T-helper 17 cell (primary cell): Measurements from ENCODE around the gene ENDOU. TPM values are rescaled to one million over a fixed set of nuclear protein-coding genes. Genes with fewer than 3 reads are reported as not detected.

Source experiments
- ATAC-seq: fragments of 150-1000 bp; cut with Tn5 transposase; 2 replicates; pipeline ENCODE4 v1.10.0; 2021; ENCODE audit warnings: mild to moderate bottlenecking, moderate library complexity
- DNase-seq, 3 donors: peaks; one replicate each; pipeline versions ENCODE4 v3.0.0 to v3.0.0-alpha.2; 2020 to 2021
- H3K9me3 ChIP-seq: one replicate; pipeline ENCODE4 v1.7.0; 2013; ENCODE audit warnings: low read length, mild to moderate bottlenecking; ENCODE audit not compliant: control insufficient read depth, poor library complexity, severe bottlenecking
- H3K27ac Mint-ChIP-seq: one replicate; pipeline ENCODE4 v1.8.0; 2022; ENCODE audit warnings: mild to moderate bottlenecking, moderate library complexity, mixed read lengths
- H3K27me3 Mint-ChIP-seq: one replicate; pipeline ENCODE4 v1.8.0; 2022; ENCODE audit warnings: mixed read lengths
- H3K36me3 Mint-ChIP-seq: one replicate; pipeline ENCODE4 v1.8.0; 2022; ENCODE audit warnings: low read depth, mixed read lengths
- H3K4me1 Mint-ChIP-seq: one replicate; pipeline ENCODE4 v1.8.0; 2022; ENCODE audit warnings: mild to moderate bottlenecking, mixed read lengths
- H3K4me3 Mint-ChIP-seq: one replicate; pipeline ENCODE4 v1.8.0; 2022; ENCODE audit warnings: mild to moderate bottlenecking, moderate library complexity, mixed read lengths
- total RNA-seq, 4 donors: library from RNA in 2 of 4; stranded (reverse) in 2 of 4; gene quantifications; one replicate each; pipeline ENCODE4 v1.2.3 and lab custom pipeline; 2022 to 2026

Gene ENDOU
- total RNA-seq, 2 donors from 2014 or later = 0.12 TPM; not detected in 1

DNA sequence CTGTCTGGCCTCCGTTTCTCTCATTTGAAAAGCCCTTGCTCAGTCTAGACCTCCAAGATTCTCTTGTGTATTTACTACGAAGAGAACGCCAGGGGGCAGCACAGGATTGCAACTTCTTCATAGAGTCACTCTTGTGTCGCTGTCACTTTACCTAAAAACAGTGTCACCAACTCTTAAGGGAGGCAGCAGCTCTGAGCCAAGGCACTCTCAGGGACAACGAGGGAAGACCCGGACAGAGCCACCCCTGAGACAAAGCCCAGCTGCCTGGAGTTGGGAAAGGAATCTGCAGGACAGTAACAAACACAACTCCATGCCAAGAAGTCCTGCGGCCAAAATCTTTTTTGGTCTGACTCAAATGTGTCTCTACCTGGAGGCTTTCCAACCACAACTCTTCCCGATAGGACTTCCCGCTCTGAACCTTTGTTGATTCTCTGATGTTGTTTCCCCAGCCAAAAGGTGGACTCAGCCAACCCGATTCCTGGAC, 9.9 kb downstream of the ENDOU start:
- Mint-ChIP-seq H3K4me3 (no peak overlapping the region), H3K36me3 (no peaks in the 10 kb centered on the region), H3K27me3 (no peaks in the 10 kb centered on the region), H3K27ac (peak overlapping the region; percentile 21), H3K4me1 (peaks cover 10% of the 10 kb centered on the region)
- no peaks in the 10 kb centered on the region for H3K9me3 ChIP-seq
- peak; percentile 88 for ATAC-seq
- DNase-seq = peak; percentile 59 to 65 (median 61)

DNA sequence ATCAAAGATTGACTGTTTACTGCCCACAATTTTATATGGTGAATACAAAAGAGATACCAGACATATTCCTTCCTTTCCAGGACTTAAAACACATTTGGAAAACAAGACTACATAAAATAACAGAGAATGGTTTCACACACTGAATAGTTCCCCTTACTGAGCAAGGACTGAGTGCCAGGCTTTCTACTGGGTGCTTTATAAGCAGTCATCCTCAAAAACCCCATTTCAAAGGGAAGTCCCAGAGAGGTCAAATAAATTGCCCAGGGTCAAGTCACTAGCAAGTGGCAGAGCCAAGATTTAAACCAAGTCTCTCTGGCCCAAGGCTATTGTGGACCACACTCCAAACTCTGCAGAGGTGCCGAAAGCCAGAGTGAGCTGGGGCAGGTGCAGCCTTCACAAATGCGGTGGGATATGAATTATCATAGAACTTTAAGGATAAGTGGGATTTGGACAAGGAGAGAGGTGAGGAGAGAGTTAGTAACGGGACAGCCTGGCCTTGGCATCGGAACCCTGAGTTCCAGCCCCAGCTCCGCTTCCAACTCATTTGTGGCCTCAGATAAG, 10.4 kb downstream of the ENDOU start:
- Mint-ChIP-seq H3K36me3 (no peaks in the 10 kb centered on the region), H3K4me3 (no peak overlapping the region), H3K27ac (peak overlapping the region; percentile 21), H3K27me3 (no peaks in the 10 kb centered on the region), H3K4me1 (peaks cover 10% of the 10 kb centered on the region)
- H3K9me3 ChIP-seq = no peaks in the 10 kb centered on the region
- ATAC-seq (no peak), DNase-seq (no peak)

DNA sequence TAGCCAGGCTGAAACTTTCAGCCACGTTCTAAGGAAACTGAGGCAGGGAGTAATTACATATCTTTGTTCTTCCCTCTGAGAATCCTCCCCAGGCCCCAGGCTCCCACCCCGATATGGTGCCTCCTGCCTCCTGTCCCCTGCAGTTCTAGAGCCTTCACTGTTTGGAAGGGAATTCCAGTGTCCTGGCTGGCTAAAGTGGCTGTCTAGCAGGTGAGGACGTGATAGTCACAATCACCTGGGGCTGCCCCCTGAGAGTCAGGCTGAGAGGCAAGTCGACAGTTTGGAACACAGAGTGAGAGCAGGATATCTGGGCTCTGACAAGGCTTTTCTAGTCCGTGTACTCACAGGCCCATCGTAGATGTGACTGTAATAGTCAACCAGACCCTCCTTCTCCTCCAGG, 13.1 kb downstream of the ENDOU start:
- no peaks in the 10 kb centered on the region for H3K9me3 ChIP-seq
- no peak for ATAC-seq
- H3K4me1 Mint-ChIP-seq = peaks cover 24% of the 10 kb centered on the region
- H3K4me3 Mint-ChIP-seq = no peak overlapping the region
- no peaks in the 10 kb centered on the region for H3K36me3 Mint-ChIP-seq
- DNase-seq = no peak
- H3K27me3 Mint-ChIP-seq = no peaks in the 10 kb centered on the region
- no peak overlapping the region for H3K27ac Mint-ChIP-seq

DNA sequence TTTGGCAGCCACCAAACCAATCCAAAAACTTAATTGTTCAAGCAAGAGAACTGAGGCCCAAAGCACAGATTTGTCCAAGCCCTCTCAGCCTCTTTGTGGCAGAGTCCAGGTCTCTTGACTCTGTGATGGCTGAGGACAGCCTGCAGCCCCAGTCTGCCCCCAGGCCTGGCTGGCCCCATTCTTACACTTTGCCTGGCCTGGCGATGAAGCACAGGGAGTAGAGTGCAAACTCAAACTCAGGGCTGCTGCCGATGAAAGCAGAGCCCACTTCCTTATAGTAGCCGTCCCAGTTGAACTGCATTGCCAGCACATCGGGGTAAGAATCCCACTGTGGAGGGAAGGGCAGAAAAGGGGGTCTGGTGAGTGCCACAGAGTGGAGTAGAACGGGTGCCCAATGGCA, 13.8 kb downstream of the ENDOU start:
- DNase-seq (no peak), ATAC-seq (no peak)
- Mint-ChIP-seq H3K4me1 (peaks cover 26% of the 10 kb centered on the region), H3K4me3 (no peak overlapping the region), H3K27ac (no peak overlapping the region), H3K36me3 (no peaks in the 10 kb centered on the region), H3K27me3 (no peaks in the 10 kb centered on the region)
- no peaks in the 10 kb centered on the region for H3K9me3 ChIP-seq

DNA sequence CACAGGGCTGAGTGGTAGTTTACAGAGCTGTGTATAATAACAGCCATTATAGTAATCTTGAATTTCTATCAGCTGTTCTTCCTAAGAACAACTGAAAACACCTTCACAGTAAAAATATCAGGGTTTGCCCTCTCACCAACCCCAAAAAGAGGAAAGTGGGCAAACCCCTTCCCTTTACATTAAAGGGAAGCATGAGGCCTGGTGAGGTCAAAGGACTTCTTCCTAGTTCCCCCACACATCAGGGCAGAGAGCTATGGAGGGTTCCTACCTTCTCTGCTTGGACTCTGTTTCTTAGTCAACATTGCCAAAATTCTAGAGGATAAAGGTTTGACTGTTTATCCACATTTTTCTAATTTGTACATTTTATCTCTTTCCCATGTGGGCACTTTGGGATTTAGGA, 15.0 kb downstream of the ENDOU start:
- peaks cover 27% of the 10 kb centered on the region for H3K4me1 Mint-ChIP-seq
- H3K36me3 Mint-ChIP-seq = peaks cover 3% of the 10 kb centered on the region
- no peaks in the 10 kb centered on the region for H3K9me3 ChIP-seq
- no peak overlapping the region for H3K27ac Mint-ChIP-seq
- no peak for DNase-seq
- H3K4me3 Mint-ChIP-seq = no peak overlapping the region
- ATAC-seq = no peak
- no peaks in the 10 kb centered on the region for H3K27me3 Mint-ChIP-seq

DNA sequence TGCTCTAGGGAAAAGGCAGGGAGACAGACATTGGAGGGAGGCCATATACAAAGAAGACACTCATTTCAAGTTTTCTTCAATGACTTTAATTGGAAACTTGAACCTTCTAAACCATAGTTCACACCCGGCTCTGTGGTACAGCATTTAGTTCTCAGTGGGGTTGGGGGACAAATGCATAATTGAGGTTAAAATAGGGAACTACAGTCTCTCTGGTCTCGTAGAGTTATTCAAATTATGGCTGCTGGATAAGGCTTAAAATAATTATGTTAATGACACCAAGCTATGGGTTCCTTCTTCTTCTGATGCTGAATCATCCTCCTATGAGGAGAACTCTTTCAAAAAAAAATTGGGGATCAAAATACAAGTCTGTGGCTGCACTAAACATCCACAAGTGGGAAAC, 15.6 kb downstream of the ENDOU start:
- no peak overlapping the region for H3K4me3 Mint-ChIP-seq

DNA sequence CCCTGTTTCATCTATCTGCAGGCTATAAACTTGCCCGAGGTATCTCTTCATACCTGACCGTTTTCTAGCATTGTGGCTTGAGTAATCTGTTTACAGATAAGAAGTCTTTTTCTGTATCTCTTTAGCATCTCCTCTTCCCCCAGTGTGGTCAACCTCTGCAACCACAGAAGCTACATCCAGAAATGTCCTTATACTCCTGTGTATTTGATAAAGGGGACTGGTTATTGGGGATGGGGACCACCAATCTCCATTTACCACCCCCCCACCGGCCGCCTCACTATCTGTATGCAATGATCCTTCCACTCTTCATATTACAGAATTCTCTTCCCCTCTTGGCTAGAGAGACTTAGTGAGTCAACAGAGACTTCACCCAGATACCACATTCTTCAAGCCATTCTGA, 16.1 kb downstream of the ENDOU start:
- DNase-seq = no peak
- H3K9me3 ChIP-seq = no peaks in the 10 kb centered on the region
- peaks cover 3% of the 10 kb centered on the region for H3K36me3 Mint-ChIP-seq
- peak overlapping the region; percentile 21 for H3K27ac Mint-ChIP-seq
- H3K27me3 Mint-ChIP-seq = no peaks in the 10 kb centered on the region
- no peak overlapping the region for H3K4me3 Mint-ChIP-seq
- H3K4me1 Mint-ChIP-seq = peaks cover 34% of the 10 kb centered on the region
- no peak for ATAC-seq

More for the DNA sequence above, 15.6 kb downstream of the ENDOU start:
- ATAC-seq (no peak), DNase-seq (no peak)
- peaks cover 3% of the 10 kb centered on the region for H3K36me3 Mint-ChIP-seq
- H3K27ac Mint-ChIP-seq = peak overlapping the region; percentile 21
- H3K4me1 Mint-ChIP-seq = peaks cover 32% of the 10 kb centered on the region
- H3K9me3 ChIP-seq = no peaks in the 10 kb centered on the region
- no peaks in the 10 kb centered on the region for H3K27me3 Mint-ChIP-seq

DNA sequence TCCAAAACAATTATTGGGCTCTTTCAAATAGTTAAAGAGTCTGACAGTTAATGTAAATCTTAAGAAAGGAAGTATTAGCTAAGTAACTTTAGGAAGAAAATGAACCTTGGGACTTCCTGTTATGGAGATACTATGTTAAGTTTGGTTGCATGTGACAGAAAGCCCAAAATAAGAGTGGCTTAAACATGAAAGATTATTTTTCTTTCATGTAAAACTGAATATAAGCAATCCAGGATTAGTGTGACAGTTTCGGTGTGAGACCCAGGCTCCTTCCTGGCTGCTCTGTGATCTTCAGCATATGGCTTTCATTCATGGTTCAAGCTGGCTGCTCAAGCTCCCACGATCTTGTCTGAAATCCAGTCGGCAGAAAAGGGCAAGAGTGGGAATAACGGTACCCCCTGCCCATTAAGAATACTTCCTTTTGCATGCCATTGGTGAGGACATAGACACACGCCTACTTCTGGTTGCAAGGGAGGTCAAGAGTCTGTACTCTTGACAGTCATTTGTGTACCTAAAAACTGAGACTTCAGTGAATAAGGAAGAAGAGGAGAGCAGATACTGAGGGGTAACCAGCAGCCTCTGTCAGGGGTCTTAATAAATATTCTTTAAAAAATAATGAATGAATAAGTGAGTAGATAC, 17.3 kb downstream of the ENDOU start:
- Mint-ChIP-seq H3K36me3 (peaks cover 6% of the 10 kb centered on the region), H3K27ac (peak overlapping the region; percentile 98), H3K27me3 (no peaks in the 10 kb centered on the region), H3K4me1 (peaks cover 44% of the 10 kb centered on the region), H3K4me3 (no peak overlapping the region)
- ATAC-seq (no peak), DNase-seq (no peak)
- no peaks in the 10 kb centered on the region for H3K9me3 ChIP-seq

DNA sequence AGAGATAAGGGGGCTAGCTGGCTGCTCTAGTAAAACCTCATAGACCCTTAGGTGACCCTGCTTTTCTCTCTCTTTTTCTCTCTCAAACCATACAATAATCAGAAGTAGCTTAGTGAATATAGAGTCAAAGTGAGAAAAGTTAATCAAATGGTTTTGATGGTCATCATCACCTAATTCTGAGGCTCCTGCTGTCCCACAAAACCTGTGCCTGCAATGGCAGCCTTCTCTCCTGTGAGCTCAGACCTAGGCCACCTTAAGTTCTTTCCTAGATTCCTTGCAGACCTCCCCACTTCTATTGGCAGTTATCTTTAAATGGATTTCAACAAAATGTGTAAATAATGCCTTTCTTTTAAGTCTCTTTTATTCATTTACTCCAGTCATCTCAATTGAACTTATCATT, 17.9 kb downstream of the ENDOU start:
- H3K4me1 Mint-ChIP-seq = peaks cover 47% of the 10 kb centered on the region
- peak overlapping the region; percentile 98 for H3K27ac Mint-ChIP-seq
- H3K27me3 Mint-ChIP-seq = no peaks in the 10 kb centered on the region
- no peak for ATAC-seq
- peaks cover 6% of the 10 kb centered on the region for H3K36me3 Mint-ChIP-seq
- peak overlapping the region; percentile 60 for H3K4me3 Mint-ChIP-seq
- no peak for DNase-seq
- H3K9me3 ChIP-seq = no peaks in the 10 kb centered on the region

DNA sequence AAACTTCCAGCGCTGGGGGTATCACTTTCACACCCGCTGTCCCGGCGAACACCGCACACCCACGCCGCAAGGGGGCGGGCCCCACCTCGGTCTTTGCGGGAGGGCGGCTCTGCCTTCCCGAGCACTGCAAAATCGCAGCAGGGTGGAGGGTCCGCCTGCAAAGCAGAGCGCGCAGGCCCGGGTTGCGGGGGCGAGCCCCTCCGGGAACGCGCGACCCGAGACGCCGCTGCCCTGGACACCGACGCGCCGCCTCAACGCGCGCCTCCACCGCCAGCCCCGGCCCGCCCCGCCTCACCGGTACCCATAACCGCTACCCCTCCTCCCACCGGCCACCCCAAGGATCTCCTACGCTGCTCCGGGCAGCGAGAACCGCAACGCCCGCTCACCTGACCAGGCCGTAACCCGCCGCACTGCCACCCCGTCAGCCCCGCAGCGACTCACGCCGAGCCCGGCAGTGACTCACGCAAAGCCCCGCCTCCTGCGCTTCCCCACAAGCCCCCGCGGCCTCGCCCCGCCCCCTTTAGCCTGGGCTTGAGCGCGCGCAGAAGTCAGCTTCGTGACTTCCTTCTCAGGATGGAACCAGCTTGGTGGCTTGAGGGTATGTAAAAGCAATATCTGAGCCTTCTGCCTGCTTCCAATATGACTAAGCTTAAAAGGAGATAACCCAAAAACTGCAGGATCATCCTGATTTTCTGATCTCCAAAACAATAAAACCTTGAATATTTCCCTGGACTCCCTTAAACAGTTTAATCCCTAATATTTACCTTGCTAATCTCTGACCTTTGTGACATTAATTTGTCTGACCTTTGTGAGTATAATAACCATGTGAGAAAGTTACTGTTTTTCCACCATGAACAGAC, 19.5 kb downstream of the ENDOU start, which contains the start of gene RPAP3:
TSS of gene RPAP3 (minus strand) at position 465 of the 860 bp plus-strand sequence. CDS start 3,190 bp downstream, outside the sequence.
- Mint-ChIP-seq H3K27ac (peak within 1 kb of the TSS; percentile 98), H3K4me1 (peaks cover 47% of the 10 kb centered on the region), H3K27me3 (no peaks in the 10 kb centered on the region), H3K36me3 (peaks cover 6% of the 10 kb centered on the region), H3K4me3 (peak within 1 kb of the TSS; percentile 99)
- ATAC-seq = peak; percentile 97
- H3K9me3 ChIP-seq = no peaks in the 10 kb centered on the region
- peak; percentile 94 to 96 (median 96) for DNase-seq

DNA sequence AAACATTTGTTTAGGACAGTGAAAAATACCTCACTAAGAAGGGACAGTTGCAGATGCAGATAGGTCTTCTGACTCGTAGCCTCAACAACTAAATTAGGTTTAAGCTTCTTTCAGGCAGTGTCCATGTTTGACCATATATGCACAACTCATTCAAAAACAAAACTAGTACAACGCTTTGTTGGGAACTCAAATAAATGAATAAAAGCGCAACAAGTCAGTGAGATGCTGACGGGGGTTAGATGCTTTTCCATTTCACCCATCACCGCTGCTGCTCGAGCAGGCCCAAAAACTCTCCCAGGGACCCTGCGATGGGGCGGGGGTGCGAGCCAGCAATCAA, 20.1 kb downstream of the ENDOU start:
- peak overlapping the region; percentile 99 for H3K4me3 Mint-ChIP-seq
- no peaks in the 10 kb centered on the region for H3K27me3 Mint-ChIP-seq
- H3K36me3 Mint-ChIP-seq = peaks cover 6% of the 10 kb centered on the region
- H3K27ac Mint-ChIP-seq = peak overlapping the region; percentile 98
- ATAC-seq = no peak
- DNase-seq = no peak
- H3K9me3 ChIP-seq = no peaks in the 10 kb centered on the region
- peaks cover 47% of the 10 kb centered on the region for H3K4me1 Mint-ChIP-seq

DNA sequence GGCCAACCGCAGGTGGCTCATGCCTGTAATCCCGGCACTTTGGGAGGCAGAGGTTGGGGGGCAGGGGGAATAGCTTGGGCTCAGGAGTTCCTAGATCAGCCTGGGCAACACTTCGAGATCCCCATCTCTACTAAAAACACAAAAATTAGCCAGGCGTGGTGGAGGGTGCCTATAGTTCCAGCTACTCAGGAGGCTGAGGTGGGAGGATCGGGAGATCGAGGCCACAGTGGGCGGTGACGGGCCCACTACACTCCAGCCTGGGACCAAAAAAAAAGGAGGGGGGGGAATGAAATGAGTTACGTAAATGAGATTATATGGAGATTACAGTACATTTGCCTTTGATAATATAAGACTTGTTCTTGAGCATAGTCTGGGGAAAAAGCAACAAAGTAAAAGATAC, 20.6 kb downstream of the ENDOU start:
- peaks cover 47% of the 10 kb centered on the region for H3K4me1 Mint-ChIP-seq
- H3K27me3 Mint-ChIP-seq = no peaks in the 10 kb centered on the region
- no peaks in the 10 kb centered on the region for H3K9me3 ChIP-seq
- DNase-seq (no peak), ATAC-seq (no peak)
- peak overlapping the region; percentile 99 for H3K4me3 Mint-ChIP-seq
- H3K36me3 Mint-ChIP-seq = peaks cover 6% of the 10 kb centered on the region
- peak overlapping the region; percentile 98 for H3K27ac Mint-ChIP-seq

DNA sequence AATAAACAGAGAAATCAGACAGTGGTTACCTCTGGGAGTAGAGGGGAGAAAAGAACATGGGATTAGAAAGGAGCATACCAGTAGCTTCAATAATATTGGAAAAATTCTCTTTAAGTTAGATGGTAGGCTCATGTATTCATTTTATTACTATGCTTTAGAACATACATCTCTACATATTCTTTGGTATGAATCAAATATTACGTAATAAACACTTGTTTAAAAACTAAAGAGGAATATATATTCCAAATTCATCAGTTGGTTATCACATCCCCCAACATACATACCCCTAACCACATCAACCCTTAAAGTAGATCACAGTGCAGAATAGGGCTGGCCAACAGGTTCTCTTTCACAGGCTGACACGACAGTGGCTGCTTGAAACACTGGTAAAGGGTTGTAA, 25.0 kb downstream of the ENDOU start:
- Mint-ChIP-seq H3K27ac (no peak overlapping the region), H3K4me1 (peaks cover 20% of the 10 kb centered on the region), H3K36me3 (peaks cover 2% of the 10 kb centered on the region), H3K27me3 (no peaks in the 10 kb centered on the region), H3K4me3 (no peak overlapping the region)
- no peaks in the 10 kb centered on the region for H3K9me3 ChIP-seq
- no peak for ATAC-seq
- no peak for DNase-seq
